HG03457 (cell line): ENCODE results near the gene PTPRN2.
"Not testable (repeated sequence)": the region's sequence is repeated elsewhere in the genome, so short reads cannot be mapped to it uniquely, and the experiment has no call there.

Experiments
- ATAC-seq: cut with Tn5 transposase; IDR thresholded peaks from one replicate; pipeline ENCODE4 v1.9.1; 2021; ENCODE audit warnings: moderate number of reproducible peaks; ENCODE audit not compliant: unreplicated experiment

PTPRN2 gene

GRCh38 chr7:157505646-157506045 lies 1082.0 kb downstream of the PTPRN2 start:
- ATAC-seq, result no peak

- no peak for ATAC-seq
These were observed 1084.4 kb downstream of the PTPRN2 start for GRCh38 chr7:157503229-157503628.

- ATAC-seq, result no peak
These were observed 1084.9 kb downstream of the PTPRN2 start for GRCh38 chr7:157502701-157503111.

GRCh38 chr7:157501581-157501980 lies 1086.0 kb downstream of the PTPRN2 start:
- no peak for ATAC-seq

GRCh38 chr7:157500989-157501540 lies 1086.6 kb downstream of the PTPRN2 start:
- ATAC-seq, result not testable (repeated sequence)

GRCh38 chr7:157500171-157500960 lies 1087.3 kb downstream of the PTPRN2 start:
- ATAC-seq, result no peak

- ATAC-seq, result no peak
These were observed 1087.8 kb downstream of the PTPRN2 start for GRCh38 chr7:157499835-157500153.

- no peak for ATAC-seq
These were observed 1088.3 kb downstream of the PTPRN2 start for GRCh38 chr7:157499121-157499834.

GRCh38 chr7:157498657-157499056 lies 1089.0 kb downstream of the PTPRN2 start:
- ATAC-seq, result no peak

- no peak for ATAC-seq
These were observed 1089.6 kb downstream of the PTPRN2 start for GRCh38 chr7:157497744-157498651.

- ATAC-seq, result no peak
These were observed 1090.3 kb downstream of the PTPRN2 start for GRCh38 chr7:157497367-157497743.

GRCh38 chr7:157496416-157497275 lies 1091.0 kb downstream of the PTPRN2 start:
- no peak for ATAC-seq

GRCh38 chr7:157495594-157495993 lies 1092.0 kb downstream of the PTPRN2 start:
- ATAC-seq, result peak; percentile 74

GRCh38 chr7:157495177-157495553 lies 1092.5 kb downstream of the PTPRN2 start:
- no peak for ATAC-seq

GRCh38 chr7:157494506-157495176 lies 1093.0 kb downstream of the PTPRN2 start:
- ATAC-seq, result no peak

- no peak for ATAC-seq
These were observed 1093.8 kb downstream of the PTPRN2 start for GRCh38 chr7:157493776-157494175.

- no peak for ATAC-seq
These were observed 1094.6 kb downstream of the PTPRN2 start for GRCh38 chr7:157493017-157493416.

GRCh38 chr7:157490465-157490912 lies 1097.1 kb downstream of the PTPRN2 start:
- no peak for ATAC-seq

GRCh38 chr7:157489870-157490269 lies 1097.8 kb downstream of the PTPRN2 start:
- not testable (repeated sequence) for ATAC-seq
